ENCODE measurements around the gene LRMDA.

- TF ChIP-seq CTCF (IDR thresholded peaks at IDR 0.05) (no peak), POLR2A (IDR thresholded peaks at IDR 0.05) (no peak)
Observed at GRCh38 chr10:76310588-76311080, 879.2 kb downstream of the LRMDA start.
